IMR-90 (cell line): ENCODE results near the gene PLD3. TPM values are rescaled to one million over a fixed set of nuclear protein-coding genes. Genes with fewer than 3 reads are reported as not detected.

Source experiments
- ATAC-seq: fragments of 200-7000 bp; cut with Tn5 transposase; 2 replicates; pipeline ENCODE4 v1.9.1; 2020; ENCODE audit warnings: low read depth, mild to moderate bottlenecking, moderate library complexity
- BruUV-seq: library from RNA; stranded (reverse); fragments of 400-500 nt; replicated peaks from 2 replicates; lab custom pipeline; 2021; lab: Mats Ljungman, UMichigan
- CTCF ChIA-PET: fragments of 300-600 bp; formaldehyde crosslinking; extraction: SDS; loops from one replicate; lab custom pipeline; 2021; ENCODE audit warnings: antibody characterized with exemption; lab: Yijun Ruan, JAX
- POLR2A ChIA-PET: fragments of 300-600 bp; sonication (Branson Sonifier 250); formaldehyde crosslinking; loops from one replicate; lab custom pipeline; 2022; ENCODE audit warnings: antibody characterized with exemption; ENCODE audit not compliant: unreplicated experiment; lab: Charles Lee
- DNase-seq: peaks from one replicate; pipeline ENCODE4 v3.0.0; 2013
- H2AFZ ChIP-seq: replicated peaks from 2 replicates; pipeline ENCODE3; 2013; ENCODE audit warnings: low read length, mild to moderate bottlenecking; ENCODE audit not compliant: poor library complexity
- H2AK5ac ChIP-seq: 2 replicates; pipeline ENCODE4 v1.6.1; 2013; ENCODE audit warnings: low read depth, low read length, inconsistent platforms
- H2AK9ac ChIP-seq: replicated peaks from 2 replicates; pipeline ENCODE3; 2013; ENCODE audit warnings: mild to moderate bottlenecking, low read depth, low read length, moderate library complexity; ENCODE audit not compliant: poor library complexity
- H2BK120ac ChIP-seq: 2 replicates; pipeline ENCODE4 v1.6.1; 2013; ENCODE audit warnings: low read depth, low read length, inconsistent platforms
- H2BK15ac ChIP-seq: 3 replicates; pipeline ENCODE4 v1.6.1; 2013; ENCODE audit warnings: low read depth, low read length, inconsistent platforms
- H2BK20ac ChIP-seq: 2 replicates; pipeline ENCODE4 v1.6.1; 2013; ENCODE audit warnings: low read depth, mild to moderate bottlenecking, inconsistent platforms, low read length, moderate library complexity
- H2BK5ac ChIP-seq: 2 replicates; pipeline ENCODE4 v1.6.1; 2013; ENCODE audit warnings: mild to moderate bottlenecking, low read depth, low read length, inconsistent platforms; ENCODE audit not compliant: poor library complexity, severe bottlenecking
- H3K14ac ChIP-seq: replicated peaks from 2 replicates; pipeline ENCODE4 v1.6.1; 2013; ENCODE audit warnings: low read depth, low read length, inconsistent platforms
- H3K18ac ChIP-seq: 2 replicates; pipeline ENCODE4 v1.6.1; 2013; ENCODE audit warnings: low read depth, low read length, control low read depth
- H3K23ac ChIP-seq: 2 replicates; pipeline ENCODE4 v1.6.1; 2013; ENCODE audit warnings: low read depth, low read length, inconsistent platforms
- H3K27ac ChIP-seq: 2 replicates; pipeline ENCODE4 v1.5.1; 2013; ENCODE audit warnings: mild to moderate bottlenecking, control low read depth, low read length; ENCODE audit not compliant: insufficient read depth
- H3K27me3 ChIP-seq: 2 replicates; pipeline ENCODE4 v1.6.1; 2013; ENCODE audit warnings: low read length; ENCODE audit not compliant: control insufficient read depth, insufficient read depth
- H3K36me3 ChIP-seq: 2 replicates; pipeline ENCODE4 v1.6.1; 2013; ENCODE audit warnings: low read length, mixed read lengths; ENCODE audit not compliant: control insufficient read depth, insufficient read depth
- H3K4ac ChIP-seq: 2 replicates; pipeline ENCODE4 v1.6.1; 2013; ENCODE audit warnings: low read depth, low read length, inconsistent platforms
- H3K4me1 ChIP-seq: 2 replicates; pipeline ENCODE4 v1.6.1; 2013; ENCODE audit warnings: low read length, mixed read lengths; ENCODE audit not compliant: control insufficient read depth, insufficient read depth
- H3K4me2 ChIP-seq: 2 replicates; pipeline ENCODE4 v1.6.1; 2013; ENCODE audit warnings: low read depth, mild to moderate bottlenecking, control low read depth, low read length, moderate library complexity
- H3K4me3 ChIP-seq: 2 replicates; pipeline ENCODE4 v1.5.1; 2013; ENCODE audit warnings: low read depth, mild to moderate bottlenecking, control low read depth, low read length, moderate library complexity; ENCODE audit not compliant: insufficient read depth
- H3K56ac ChIP-seq: 2 replicates; pipeline ENCODE4 v1.6.1; 2013; ENCODE audit warnings: low read length, inconsistent platforms; ENCODE audit not compliant: insufficient read depth; ENCODE audit errors: extremely low read depth
- H3K79me1 ChIP-seq, 2 experiments: 2 replicates each; pipeline ENCODE4 v1.6.1; 2013; ENCODE audit warnings: low read length in 2 of 2, inconsistent platforms in 1 of 2, low read depth in 1 of 2
- H3K9ac ChIP-seq: 2 replicates; pipeline ENCODE4 v1.6.1; 2013; ENCODE audit warnings: low read depth, low read length, control low read depth
- H3K9me1 ChIP-seq: 2 replicates; pipeline ENCODE4 v1.6.1; 2013; ENCODE audit warnings: low read length, inconsistent platforms; ENCODE audit not compliant: insufficient read depth
- H3K9me3 ChIP-seq: 2 replicates; pipeline ENCODE4 v1.6.1; 2013; ENCODE audit warnings: low read length; ENCODE audit not compliant: control insufficient read depth, insufficient read depth
- H4K20me1 ChIP-seq: 2 replicates; pipeline ENCODE4 v1.6.1; 2013; ENCODE audit warnings: low read length, inconsistent platforms; ENCODE audit not compliant: insufficient read depth
- H4K5ac ChIP-seq: 2 replicates; pipeline ENCODE4 v1.6.1; 2013; ENCODE audit warnings: mild to moderate bottlenecking, low read depth, low read length, control low read depth
- H4K8ac ChIP-seq, 2 experiments: 2 replicates each; pipeline ENCODE4 v1.6.1; 2013; ENCODE audit warnings: low read depth in 2 of 2, low read length in 2 of 2, control low read depth in 1 of 2, inconsistent platforms in 1 of 2
- H4K91ac ChIP-seq: 2 replicates; pipeline ENCODE4 v1.6.1; 2013; ENCODE audit warnings: low read depth, low read length, inconsistent platforms; ENCODE audit not compliant: insufficient read depth
- BHLHE40 ChIP-seq: fragments of 150-350 bp; IDR thresholded peaks from 2 replicates; pipeline ENCODE4 v1.6.1; 2016; ENCODE audit warnings: mild to moderate bottlenecking, low read depth, low read length
- CEBPB ChIP-seq: IDR thresholded peaks from 2 replicates; pipeline ENCODE4 v1.6.1; 2012; ENCODE audit warnings: low read depth, low read length, improper control_type of control experiment
- CHD1 ChIP-seq: IDR thresholded peaks from 2 replicates; pipeline ENCODE4 v1.6.1; 2012; ENCODE audit warnings: low read depth, low read length, improper control_type of control experiment
- CTCF ChIP-seq: conservative IDR thresholded peaks from 2 replicates; pipeline ENCODE4 v1.5.1; 2012; ENCODE audit warnings: mild to moderate bottlenecking, low read depth, low read length, improper control_type of control experiment
- FOS ChIP-seq: fragments of 150-350 bp; IDR thresholded peaks from 2 replicates; pipeline ENCODE4 v1.6.1; 2016; ENCODE audit warnings: low read depth, low read length
- MAFK ChIP-seq: IDR thresholded peaks from 2 replicates; pipeline ENCODE4 v1.6.1; 2012; ENCODE audit warnings: low read depth, low read length, improper control_type of control experiment
- MAZ ChIP-seq: IDR thresholded peaks from 2 replicates; pipeline ENCODE4 v1.6.1; 2012; ENCODE audit warnings: low read depth, mild to moderate bottlenecking, low read length, improper control_type of control experiment, moderate library complexity, borderline replicate concordance
- MXI1 ChIP-seq: IDR thresholded peaks from 2 replicates; pipeline ENCODE4 v1.6.1; 2012; ENCODE audit warnings: low read depth, mild to moderate bottlenecking, low read length, moderate library complexity, borderline replicate concordance
- NFE2L2 ChIP-seq: fragments of 150-350 bp; IDR thresholded peaks from 2 replicates; pipeline ENCODE4 v1.6.1; 2016; ENCODE audit warnings: low read depth, mild to moderate bottlenecking, low read length
- POLR2A ChIP-seq: IDR thresholded peaks from 2 replicates; pipeline ENCODE4 v1.6.1; 2012; ENCODE audit warnings: mild to moderate bottlenecking, low read depth, low read length
- RAD21 ChIP-seq: IDR thresholded peaks from 2 replicates; pipeline ENCODE4 v1.6.1; 2012; ENCODE audit warnings: low read length, improper control_type of control experiment
- RCOR1 ChIP-seq: IDR thresholded peaks from 2 replicates; pipeline ENCODE4 v1.6.1; 2012; ENCODE audit warnings: mild to moderate bottlenecking, low read length, improper control_type of control experiment; ENCODE audit not compliant: insufficient replicate concordance
- RFX5 ChIP-seq: IDR thresholded peaks from 2 replicates; pipeline ENCODE4 v1.8.0; 2012; ENCODE audit warnings: low read depth, mild to moderate bottlenecking, low read length, moderate library complexity
- SMC3 ChIP-seq: fragments of 150-350 bp; IDR thresholded peaks from 2 replicates; pipeline ENCODE4 v1.6.1; 2016; ENCODE audit warnings: low read depth, mild to moderate bottlenecking, antibody characterized with exemption, low read length, moderate library complexity
- USF2 ChIP-seq: fragments of 150-350 bp; IDR thresholded peaks from 2 replicates; pipeline ENCODE4 v1.6.1; 2017; ENCODE audit warnings: mild to moderate bottlenecking, antibody characterized with exemption, low read length, low read depth
- WGBS, 2 experiments: methylation state at CpG; one replicate each; pipeline versions ENCODE4 v1.1.5 to v1.1.7; 2013; ENCODE audit warnings: missing lambda C conversion rate in 2 of 2; ENCODE audit not compliant: insufficient read length in 1 of 2; ENCODE audit errors: extremely low coverage in 2 of 2; 5-methylcytosine and 5-hydroxymethylcytosine counted together
- dilution Hi-C: fragments of 300-500 bp; cut with HindIII; formaldehyde crosslinking; loops from one replicate; pipeline ENCODE4 v1.14.3; 2018; ENCODE audit warnings: low sequenced_read_pairs; ENCODE audit not compliant: unreplicated experiment
- in situ Hi-C: fragments of 300-500 bp; cut with MboI; formaldehyde crosslinking; loops from 3 replicates; pipeline ENCODE4 v1.14.3; 2019; ENCODE audit warnings: low sequenced_read_pairs, inconsistent platforms, mixed read lengths
- intact Hi-C: fragments of 100-400 bp; cut with micrococcal nuclease; formaldehyde crosslinking; loops from 2 replicates; pipeline ENCODE4 v1.10.0; 2022
- polyA plus RNA-seq, 3 experiments: library from polyadenylated mRNA; depleted of rRNA; stranded (reverse); fragments of >200 nt; gene quantifications; 2 replicates each; pipeline ENCODE4 v1.2.3, GENCODE V29; 2012; ENCODE audit warnings: low replicate concordance in 1 of 3
- total RNA-seq: library from RNA; depleted of rRNA; stranded (reverse); fragments of >200 nt; gene quantifications from 2 replicates; pipeline ENCODE4 v1.2.3, GENCODE V29; 2012
- TF ChIP-seq, protein P1 (sequence below): fragments of 150-350 bp; IDR thresholded peaks from 2 replicates; pipeline ENCODE4 v1.6.1; 2016; ENCODE audit warnings: low read depth, mild to moderate bottlenecking, low read length, moderate library complexity, borderline replicate concordance

Gene PLD3
- total and polyA plus RNA-seq, 2 of the 4 experiments (the other 2 are of a cell fraction) = 117 to 665 TPM

DNA sequence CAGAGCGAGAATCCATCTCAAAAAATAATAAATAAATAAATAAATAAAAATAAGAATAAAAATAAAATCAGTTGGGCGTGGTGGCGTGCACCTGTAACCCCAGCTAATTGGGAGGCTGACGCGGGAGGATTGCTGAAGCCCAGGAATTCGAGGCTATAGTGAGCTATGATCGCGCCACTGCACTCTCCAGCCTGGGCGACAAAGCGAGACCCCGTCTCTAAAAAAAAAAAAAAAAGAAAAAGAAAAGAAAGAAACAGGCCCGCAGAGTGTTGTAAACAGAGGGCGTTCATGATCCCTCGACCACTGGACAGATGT is 71.9 kb downstream of the PLD3 start:
- Histone ChIP-seq H3K27me3 (no peaks in the 10 kb centered on the region), H3K79me1 (peaks cover 6 to 24% of the 10 kb centered on the region in 2 experiments; a peak in 2 of 4 replicates), H3K4me1 (peaks cover 9% of the 10 kb centered on the region), H4K20me1 (peaks cover 8% of the 10 kb centered on the region; the same call in 1 of the 2 replicates), H3K56ac (no peak overlapping the region), H2BK20ac (no peak overlapping the region), H2BK120ac (peak overlapping the region; percentile 98), H3K4ac (peak overlapping the region; percentile 98; the same call in 1 of the 2 replicates), H3K9me3 (no peaks in the 10 kb centered on the region), H3K9ac (0 out of 2 replicates have a peak overlapping the region, but pooled peaks have one; percentile 85), H4K91ac (no peak overlapping the region), H2AK9ac (peak overlapping the region; percentile 89), H3K23ac (no peak overlapping the region), H3K4me2 (peak overlapping the region; percentile 67), H3K18ac (no peak overlapping the region), H2BK5ac (peak overlapping the region; percentile 98), H4K5ac (no peak overlapping the region; the same call in 1 of the 2 replicates), H3K27ac (peak overlapping the region; percentile 97), H2BK15ac (0 out of 3 replicates have a peak overlapping the region, but pooled peaks have one; percentile 95), H4K8ac (peak overlapping the region; percentile 89 to 99; a peak in 3 of 4 replicates), H2AK5ac (peak overlapping the region; percentile 27), H3K14ac (no peak overlapping the region; the same call in 1 of the 2 replicates), H3K36me3 (peaks cover 12% of the 10 kb centered on the region), H3K4me3 (peak overlapping the region; percentile 52), H3K9me1 (peaks cover 9% of the 10 kb centered on the region), H2AFZ (peak overlapping the region; percentile 100)
- DNase-seq (no peak), ATAC-seq (no peak)
- dilution Hi-C loops (no loop called here), intact Hi-C loops (loop anchor here (1.0 to 10.0 kb wide), 5 partner anchors 44 to 227 kb away; partner anchors contain the start of genes C19orf47 and PLD3), in situ Hi-C loops (no loop called here)
- ChIA-PET POLR2A (interaction anchor here (0.5 to 0.8 kb wide), 3 partner anchors 12 to 194 kb away, joined by 3 read pairs; no protein-coding TSS in a partner anchor), CTCF (interaction anchor here (0.6 to 1.8 kb wide), 6 partner anchors 8 to 160 kb away, joined by 3 to 8 read pairs (median 4); no protein-coding TSS in a partner anchor)
- BruUV-seq = no TSS peak
- WGBS, 2 experiments = 60% methylated on average over 4 of the region's 14 CpGs; no CpG with 5 or more reads in 1 of the 2 experiments
- no peak for TF ChIP-seq SMC3
- no peak for TF ChIP-seq NFE2L2
- no peak for TF ChIP-seq CTCF
- no peak for TF ChIP-seq USF2
- no peak for TF ChIP-seq CEBPB
- no peak for TF ChIP-seq MXI1
- TF ChIP-seq MAZ = no peak
- TF ChIP-seq BHLHE40 = no peak
- no peak for TF ChIP-seq CHD1
- TF ChIP-seq, protein P1, sequence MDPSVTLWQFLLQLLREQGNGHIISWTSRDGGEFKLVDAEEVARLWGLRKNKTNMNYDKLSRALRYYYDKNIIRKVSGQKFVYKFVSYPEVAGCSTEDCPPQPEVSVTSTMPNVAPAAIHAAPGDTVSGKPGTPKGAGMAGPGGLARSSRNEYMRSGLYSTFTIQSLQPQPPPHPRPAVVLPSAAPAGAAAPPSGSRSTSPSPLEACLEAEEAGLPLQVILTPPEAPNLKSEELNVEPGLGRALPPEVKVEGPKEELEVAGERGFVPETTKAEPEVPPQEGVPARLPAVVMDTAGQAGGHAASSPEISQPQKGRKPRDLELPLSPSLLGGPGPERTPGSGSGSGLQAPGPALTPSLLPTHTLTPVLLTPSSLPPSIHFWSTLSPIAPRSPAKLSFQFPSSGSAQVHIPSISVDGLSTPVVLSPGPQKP = no peak
- no peak for TF ChIP-seq RAD21
- no peak for TF ChIP-seq FOS
- no peak for TF ChIP-seq RCOR1
- TF ChIP-seq MAFK = no peak
- TF ChIP-seq RFX5 = no peak
- no peak for TF ChIP-seq POLR2A
